GM06990 (cell line): ENCODE data around the gene ELP4.
A peak's percentile ranks its signal among the peaks of the same experiment; 100 is the strongest.

Experiments
- DNase-seq: peaks from one replicate; pipeline ENCODE4 v3.0.0-alpha.2; 2011; ENCODE audit not compliant: insufficient read length; ENCODE audit errors: extremely low read depth
- H3K27me3 ChIP-seq: replicated peaks from 2 replicates; pipeline ENCODE4 v1.6.0; 2011; ENCODE audit warnings: low read length; ENCODE audit not compliant: control insufficient read depth, insufficient read depth
- H3K36me3 ChIP-seq: 2 replicates; pipeline ENCODE4 v1.5.1; 2011; ENCODE audit warnings: low read length; ENCODE audit not compliant: control insufficient read depth, insufficient read depth
- H3K4me3 ChIP-seq: replicated peaks from 2 replicates; pipeline ENCODE4 v1.5.1; 2011; ENCODE audit warnings: low read depth, mild to moderate bottlenecking, control low read depth, low read length
- TF ChIP-seq, protein P1 (sequence below): IDR thresholded peaks from 2 replicates; pipeline ENCODE4 v1.5.1; 2011; ENCODE audit warnings: low read length, control low read depth, mild to moderate bottlenecking, inconsistent platforms; ENCODE audit not compliant: insufficient read depth, poor library complexity, severe bottlenecking

The ELP4 gene

DNA sequence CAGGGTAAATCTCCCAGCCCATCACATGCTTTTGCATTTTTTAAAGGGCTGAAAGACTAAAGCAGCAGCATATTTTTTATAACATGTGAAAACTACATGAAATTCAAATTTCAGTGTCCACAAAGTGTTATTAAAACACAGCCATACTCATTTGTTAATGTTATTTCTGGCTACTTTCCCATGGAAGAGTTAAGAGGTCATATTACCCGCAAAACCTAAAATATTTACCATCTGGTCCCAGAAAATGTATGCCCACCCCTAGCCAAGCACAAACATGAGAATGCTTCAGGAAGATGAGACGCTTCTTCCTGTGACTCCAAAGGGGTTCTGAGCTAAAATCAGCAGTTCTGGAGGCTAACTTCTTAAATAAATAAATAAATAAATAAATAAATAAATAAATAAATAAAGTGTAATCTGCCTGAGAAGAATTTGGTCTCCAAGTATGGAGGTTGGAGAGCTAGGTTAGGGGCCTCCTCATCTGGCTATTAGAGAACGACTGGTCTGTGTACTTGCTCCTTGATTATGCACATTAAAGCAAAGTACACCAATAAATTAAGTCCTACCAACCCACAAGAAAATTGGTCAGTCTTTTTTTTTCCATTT lies 9.9 kb upstream of the ELP4 start:
- no peak for DNase-seq
- Histone ChIP-seq H3K36me3 (no peaks in the 10 kb centered on the region), H3K27me3 (no peaks in the 10 kb centered on the region), H3K4me3 (no peak overlapping the region)
- TF ChIP-seq, protein P1, sequence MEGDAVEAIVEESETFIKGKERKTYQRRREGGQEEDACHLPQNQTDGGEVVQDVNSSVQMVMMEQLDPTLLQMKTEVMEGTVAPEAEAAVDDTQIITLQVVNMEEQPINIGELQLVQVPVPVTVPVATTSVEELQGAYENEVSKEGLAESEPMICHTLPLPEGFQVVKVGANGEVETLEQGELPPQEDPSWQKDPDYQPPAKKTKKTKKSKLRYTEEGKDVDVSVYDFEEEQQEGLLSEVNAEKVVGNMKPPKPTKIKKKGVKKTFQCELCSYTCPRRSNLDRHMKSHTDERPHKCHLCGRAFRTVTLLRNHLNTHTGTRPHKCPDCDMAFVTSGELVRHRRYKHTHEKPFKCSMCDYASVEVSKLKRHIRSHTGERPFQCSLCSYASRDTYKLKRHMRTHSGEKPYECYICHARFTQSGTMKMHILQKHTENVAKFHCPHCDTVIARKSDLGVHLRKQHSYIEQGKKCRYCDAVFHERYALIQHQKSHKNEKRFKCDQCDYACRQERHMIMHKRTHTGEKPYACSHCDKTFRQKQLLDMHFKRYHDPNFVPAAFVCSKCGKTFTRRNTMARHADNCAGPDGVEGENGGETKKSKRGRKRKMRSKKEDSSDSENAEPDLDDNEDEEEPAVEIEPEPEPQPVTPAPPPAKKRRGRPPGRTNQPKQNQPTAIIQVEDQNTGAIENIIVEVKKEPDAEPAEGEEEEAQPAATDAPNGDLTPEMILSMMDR = no peak

DNA sequence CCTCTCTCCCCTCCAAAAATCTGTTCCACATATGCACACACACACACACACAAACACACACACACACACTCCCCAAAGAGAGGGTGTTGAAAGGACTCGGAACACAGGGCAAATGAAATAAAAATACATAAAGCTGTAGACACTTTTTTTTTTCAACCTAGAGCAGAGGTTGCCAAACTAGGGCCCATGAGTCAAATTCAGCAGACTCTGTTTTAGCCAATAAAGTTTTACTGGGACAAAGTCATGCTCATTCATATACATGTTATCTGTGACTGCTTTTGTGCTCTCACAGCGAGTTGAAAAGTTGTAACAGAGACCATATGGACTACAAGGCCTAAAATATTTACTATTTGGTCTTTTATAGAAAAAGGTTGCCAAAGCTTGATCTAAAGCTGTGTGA lies 9.0 kb upstream of the ELP4 start:
- Histone ChIP-seq H3K4me3 (no peak overlapping the region), H3K36me3 (peaks cover 1% of the 10 kb centered on the region; the same call in 1 of the 2 replicates), H3K27me3 (no peaks in the 10 kb centered on the region)
- no peak for DNase-seq
- TF ChIP-seq, protein P1 = no peak

DNA sequence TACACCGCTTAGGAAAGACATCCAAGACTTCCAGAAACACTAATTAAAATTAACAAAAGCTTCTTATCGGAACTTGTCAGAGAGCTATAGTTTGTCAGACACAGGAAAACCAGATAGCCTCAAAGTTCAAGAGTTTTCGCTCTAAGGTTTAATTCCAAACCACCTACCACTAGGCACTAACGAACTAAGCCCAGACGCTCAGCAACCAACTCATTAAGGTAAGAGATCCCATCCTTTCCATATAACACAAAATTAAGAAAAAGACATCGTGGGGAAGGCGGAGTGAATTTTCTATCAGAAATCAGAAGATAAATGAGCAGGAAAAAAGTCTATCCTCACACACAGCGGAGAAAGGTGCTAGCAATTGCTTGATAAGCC lies 527 bp upstream of the ELP4 start:
- Histone ChIP-seq H3K4me3 (peak overlapping the region; percentile 96), H3K27me3 (no peaks in the 10 kb centered on the region), H3K36me3 (peaks cover 1% of the 10 kb centered on the region; the same call in 1 of the 2 replicates)
- TF ChIP-seq, protein P1 = no peak
- peak; percentile 8 for DNase-seq

DNA sequence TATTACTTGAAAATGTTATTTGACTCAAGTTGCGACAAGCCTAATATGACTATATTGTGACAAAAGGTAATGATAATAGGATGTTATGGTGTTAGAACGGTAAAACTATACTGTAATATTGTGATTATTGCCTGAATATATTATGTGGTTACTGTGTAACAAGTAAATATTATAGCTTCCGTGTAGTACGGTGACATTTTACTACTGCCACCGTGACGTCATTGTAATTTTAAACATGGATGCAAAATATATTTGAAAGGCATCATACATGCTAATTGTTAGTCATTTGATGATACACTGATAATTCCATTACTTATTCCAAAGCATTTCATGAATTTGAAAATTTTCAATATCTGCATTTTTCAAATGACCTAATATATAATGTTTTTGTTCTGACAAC lies 2.5 kb downstream of the ELP4 start:
- TF ChIP-seq, protein P1 = no peak
- Histone ChIP-seq H3K4me3 (no peak overlapping the region), H3K27me3 (no peaks in the 10 kb centered on the region), H3K36me3 (no peaks in the 10 kb centered on the region)
- DNase-seq = no peak

DNA sequence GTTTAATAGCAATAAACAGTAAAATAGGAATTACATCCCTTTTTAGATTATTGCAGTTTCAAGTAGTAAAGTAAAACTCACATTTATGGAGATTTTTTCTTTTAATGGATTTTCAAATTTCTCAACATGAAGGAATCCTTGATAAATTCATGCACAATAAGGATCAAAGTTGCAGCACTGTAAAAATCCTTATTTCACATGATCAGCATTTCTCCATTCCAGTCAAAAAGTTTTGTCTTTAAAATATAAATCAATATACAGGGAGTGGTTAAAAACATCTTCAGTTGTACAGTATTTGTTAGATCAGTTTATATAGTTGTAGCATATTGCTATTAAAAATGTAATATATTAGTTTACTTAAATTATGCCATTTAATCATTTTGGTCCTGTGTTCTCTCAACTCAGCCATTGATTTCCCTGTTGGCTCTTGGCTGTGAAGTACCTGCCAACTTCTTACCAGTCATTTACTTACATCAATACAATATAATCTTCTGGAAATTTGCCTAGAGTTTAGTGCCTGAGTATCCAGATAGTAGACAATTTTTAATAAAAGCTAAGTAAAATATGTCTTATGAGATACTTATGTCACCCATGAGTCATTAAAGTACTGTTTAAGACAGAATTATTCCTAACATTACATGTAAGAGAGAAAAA lies 12.1 kb downstream of the ELP4 start:
- Histone ChIP-seq H3K4me3 (no peak overlapping the region), H3K27me3 (no peaks in the 10 kb centered on the region), H3K36me3 (no peaks in the 10 kb centered on the region)
- DNase-seq = no peak
- TF ChIP-seq, protein P1 = no peak

- TF ChIP-seq, protein P1 = no peak
- DNase-seq = no peak
- Histone ChIP-seq H3K36me3 (no peaks in the 10 kb centered on the region), H3K4me3 (no peak overlapping the region), H3K27me3 (no peaks in the 10 kb centered on the region)
Measured at GRCh38 chr11:31529189-31529588, 19.6 kb downstream of the ELP4 start.
